Testis (tissue), 3 donors: ENCODE data around the gene ABCG1. TPM values are rescaled to one million over a fixed set of nuclear protein-coding genes. Genes with fewer than 3 reads are reported as not detected.

ENCODE experiments used
- DNase-seq: peaks from one replicate; pipeline ENCODE4 v3.0.0-alpha.2; 2019
- H3K27ac ChIP-seq, 2 donors: fragments of 200-600 bp; sonication (generic); one replicate each; pipeline ENCODE4 v1.5.1; 2019
- H3K27me3 ChIP-seq: fragments of 200-600 bp; sonication (generic); one replicate; pipeline ENCODE4 v1.5.1; 2019
- H3K36me3 ChIP-seq: fragments of 200-600 bp; sonication (generic); one replicate; pipeline ENCODE4 v1.5.1; 2017; ENCODE audit warnings: low read depth; ENCODE audit errors: missing control alignments
- H3K4me1 ChIP-seq: fragments of 200-600 bp; sonication (generic); one replicate; pipeline ENCODE4 v1.5.1; 2019
- H3K4me3 ChIP-seq, 2 donors: fragments of 200-600 bp; sonication (generic); one replicate each; pipeline ENCODE4 v1.5.1; 2017 to 2019
- H3K9me3 ChIP-seq: fragments of 200-600 bp; sonication (generic); one replicate; pipeline ENCODE4 v1.5.1; 2017
- POLR2A ChIP-seq: fragments of 450-650 bp; IDR thresholded peaks from one replicate; pipeline ENCODE4 v1.6.1; 2017; ENCODE audit warnings: antibody characterized with exemption, mild to moderate bottlenecking, moderate library complexity
- WGBS, 2 donors: methylation state at CpG; one replicate each; pipeline ENCODE4 v1.1.5; 2018; 5-methylcytosine and 5-hydroxymethylcytosine counted together
- intact Hi-C: fragments of 100-400 bp; cut with DNase I; formaldehyde crosslinking; loops from one replicate; pipeline ENCODE4 v1.15.1; 2023; ENCODE audit warnings: low total_unique reads
- polyA plus RNA-seq: library from polyadenylated mRNA; stranded (reverse); fragments of 350-450 nt; fragmentation: Illumina TruSeq; extraction: RNeasy Lipid Tissue Mini Kit (QIAGEN cat#74804); gene quantifications from one replicate; pipeline ENCODE4 v1.2.3, GENCODE V29; 2014; ENCODE audit warnings: low read depth, low replicate concordance; ENCODE audit not compliant: insufficient read depth
- total RNA-seq, 2 donors: library from RNA; depleted of rRNA; stranded (reverse); fragments of >200 nt; gene quantifications; one replicate each; pipeline ENCODE4 v1.2.3, GENCODE V29; 2016
- TF ChIP-seq, protein P1 (sequence below), 3 experiments: fragments of 450-650 bp in 2 of 3; fragments of 200-600 bp in 1 of 3; sonication (generic) in 1 of 3; IDR thresholded peaks; one replicate each; pipeline ENCODE4 v1.5.1; 2016 to 2019; ENCODE audit warnings: antibody characterized with exemption in 3 of 3, mild to moderate bottlenecking in 2 of 3, moderate library complexity in 1 of 3

Gene ABCG1
- total and polyA plus RNA-seq, 3 donors from 2014 or later: 4.6 to 5.9 (median 5.1) TPM

DNA sequence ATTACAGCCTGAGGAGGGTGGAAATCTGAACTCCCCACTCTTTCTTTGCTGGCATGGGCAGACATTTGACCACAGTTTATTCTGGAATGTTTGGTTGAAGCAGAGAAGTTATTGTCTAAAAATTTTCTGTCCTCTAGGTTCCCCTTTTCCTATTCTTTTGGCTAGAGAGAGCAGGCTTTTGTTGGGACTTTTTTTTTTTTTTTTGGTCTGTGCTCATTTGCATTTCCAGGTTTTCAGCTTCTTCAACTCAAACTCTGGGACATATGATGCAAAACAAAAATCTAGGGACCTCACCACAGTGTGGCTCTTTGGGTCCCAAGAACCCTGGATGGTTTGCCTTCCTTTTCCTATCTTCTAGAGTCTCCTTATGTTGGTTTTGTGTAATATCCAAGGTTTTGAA is 10.9 kb upstream of the ABCG1 start:
- H3K36me3 ChIP-seq: no peaks in the 10 kb centered on the region
- no peak for TF ChIP-seq POLR2A
- TF ChIP-seq, protein P1, sequence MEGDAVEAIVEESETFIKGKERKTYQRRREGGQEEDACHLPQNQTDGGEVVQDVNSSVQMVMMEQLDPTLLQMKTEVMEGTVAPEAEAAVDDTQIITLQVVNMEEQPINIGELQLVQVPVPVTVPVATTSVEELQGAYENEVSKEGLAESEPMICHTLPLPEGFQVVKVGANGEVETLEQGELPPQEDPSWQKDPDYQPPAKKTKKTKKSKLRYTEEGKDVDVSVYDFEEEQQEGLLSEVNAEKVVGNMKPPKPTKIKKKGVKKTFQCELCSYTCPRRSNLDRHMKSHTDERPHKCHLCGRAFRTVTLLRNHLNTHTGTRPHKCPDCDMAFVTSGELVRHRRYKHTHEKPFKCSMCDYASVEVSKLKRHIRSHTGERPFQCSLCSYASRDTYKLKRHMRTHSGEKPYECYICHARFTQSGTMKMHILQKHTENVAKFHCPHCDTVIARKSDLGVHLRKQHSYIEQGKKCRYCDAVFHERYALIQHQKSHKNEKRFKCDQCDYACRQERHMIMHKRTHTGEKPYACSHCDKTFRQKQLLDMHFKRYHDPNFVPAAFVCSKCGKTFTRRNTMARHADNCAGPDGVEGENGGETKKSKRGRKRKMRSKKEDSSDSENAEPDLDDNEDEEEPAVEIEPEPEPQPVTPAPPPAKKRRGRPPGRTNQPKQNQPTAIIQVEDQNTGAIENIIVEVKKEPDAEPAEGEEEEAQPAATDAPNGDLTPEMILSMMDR (IDR thresholded peaks at IDR 0.05): no peak
- no peaks in the 10 kb centered on the region for H3K27me3 ChIP-seq
- no peak overlapping the region for H3K27ac ChIP-seq
- H3K4me3 ChIP-seq: no peak overlapping the region
- no peaks in the 10 kb centered on the region for H3K4me1 ChIP-seq
- H3K9me3 ChIP-seq: no peaks in the 10 kb centered on the region
- intact Hi-C loops: no loop called here
- DNase-seq: no peak

GRCh38 chr21:42208801-42209490 is 10.0 kb upstream of the ABCG1 start:
- WGBS, 2 donors: 97 to 98% methylated on average over 5 of the region's 5 CpGs
- no peaks in the 10 kb centered on the region for H3K4me1 ChIP-seq
- no peak overlapping the region for H3K4me3 ChIP-seq
- DNase-seq: no peak
- no peak overlapping the region for H3K27ac ChIP-seq
- intact Hi-C loops: no loop called here
- H3K9me3 ChIP-seq: no peaks in the 10 kb centered on the region
- no peak for TF ChIP-seq POLR2A
- TF ChIP-seq, protein P1 (IDR thresholded peaks at IDR 0.05): no peak
- no peaks in the 10 kb centered on the region for H3K36me3 ChIP-seq
- no peaks in the 10 kb centered on the region for H3K27me3 ChIP-seq

DNA sequence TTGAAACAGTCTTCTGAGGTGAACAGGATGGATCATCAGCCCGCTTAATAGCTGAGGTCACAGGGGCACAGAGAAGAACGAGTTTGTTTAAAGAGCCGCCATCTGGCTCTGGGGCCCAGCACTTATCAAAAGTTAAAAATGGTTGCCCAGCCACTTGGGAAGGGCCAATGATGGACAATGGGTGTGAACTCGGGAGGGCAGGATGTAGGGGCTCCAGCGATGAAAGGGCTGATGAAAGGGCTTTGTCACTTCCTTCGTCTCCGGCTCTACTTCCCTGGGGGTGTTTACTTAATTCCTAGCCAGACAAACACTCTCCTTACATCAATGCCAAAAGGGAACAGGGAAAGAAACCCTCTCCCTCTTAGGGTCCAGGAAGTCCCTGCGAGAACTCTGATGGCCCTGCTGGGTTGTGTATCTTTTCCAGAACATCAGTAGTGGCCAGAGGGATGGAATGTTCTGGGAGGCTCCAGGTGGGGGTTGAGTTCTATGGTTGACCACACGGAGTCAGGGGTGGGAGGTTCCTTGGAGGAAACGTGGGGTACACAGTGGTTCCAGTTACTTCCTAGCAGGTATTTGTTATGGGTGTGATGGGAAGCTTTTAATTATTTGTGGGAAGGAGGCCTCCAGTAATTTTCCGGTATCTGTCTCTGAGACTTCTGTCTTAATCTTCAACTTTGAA is 9.0 kb upstream of the ABCG1 start:
- Histone ChIP-seq H3K4me3 (no peak overlapping the region), H3K9me3 (no peaks in the 10 kb centered on the region), H3K27me3 (no peaks in the 10 kb centered on the region), H3K36me3 (no peaks in the 10 kb centered on the region), H3K4me1 (no peaks in the 10 kb centered on the region), H3K27ac (no peak overlapping the region)
- WGBS, 2 donors: 80 to 81% methylated on average over 11 of the region's 11 CpGs
- TF ChIP-seq, protein P1 (IDR thresholded peaks at IDR 0.05): no peak
- no peak for TF ChIP-seq POLR2A
- intact Hi-C loops: no loop called here
- no peak for DNase-seq

DNA sequence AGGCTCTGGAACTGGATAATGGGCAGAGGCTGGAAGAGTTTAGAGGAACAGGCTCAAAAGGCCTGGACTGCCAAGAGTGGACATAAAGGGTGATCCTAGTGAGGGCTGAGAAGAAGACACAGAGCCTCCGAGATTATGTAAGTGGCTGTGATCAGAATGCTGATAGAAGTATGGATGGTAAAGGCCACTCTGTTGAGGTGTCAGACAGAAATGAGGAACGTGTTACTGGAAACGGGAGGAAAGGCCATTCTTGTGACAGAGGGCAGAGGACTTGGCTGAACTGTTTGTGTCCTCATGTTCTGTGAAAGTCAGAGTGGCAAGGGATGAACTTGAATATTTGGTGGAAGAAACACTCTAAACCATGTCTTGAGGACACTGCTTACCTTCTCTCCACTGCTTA is 6.7 kb upstream of the ABCG1 start:
- no peak for TF ChIP-seq POLR2A
- TF ChIP-seq, protein P1 (IDR thresholded peaks at IDR 0.05): no peak
- no peak overlapping the region for H3K27ac ChIP-seq
- no peaks in the 10 kb centered on the region for H3K36me3 ChIP-seq
- H3K27me3 ChIP-seq: no peaks in the 10 kb centered on the region
- no peak overlapping the region for H3K4me3 ChIP-seq
- intact Hi-C loops: no loop called here
- no peaks in the 10 kb centered on the region for H3K4me1 ChIP-seq
- no peak for DNase-seq
- no peaks in the 10 kb centered on the region for H3K9me3 ChIP-seq
- 87 to 89% methylated on average over 3 of the region's 3 CpGs for WGBS, 2 donors
